ENCODE results near the gene ZNF346.
A peak's percentile ranks its signal among the peaks of the same experiment; 100 is the strongest.

ZNF346 gene

GRCh38 chr5:177113566-177114424, 91.3 kb downstream of the ZNF346 start:
- peak; percentile 61 for DNase-seq (ENCODE audit: low spot score)
- H3K4me3 Mint-ChIP-seq: no peak overlapping the region
- peaks cover 26% of the 10 kb centered on the region for H3K4me1 Mint-ChIP-seq (ENCODE audit: low read depth)
- no peaks in the 10 kb centered on the region for H3K27me3 Mint-ChIP-seq (ENCODE audit: low read depth)
- no peaks in the 10 kb centered on the region for H3K9me3 Mint-ChIP-seq
- peaks cover 2% of the 10 kb centered on the region for H3K36me3 Mint-ChIP-seq (ENCODE audit: low read depth)
- peak overlapping the region; percentile 44 for H3K27ac Mint-ChIP-seq

DNA sequence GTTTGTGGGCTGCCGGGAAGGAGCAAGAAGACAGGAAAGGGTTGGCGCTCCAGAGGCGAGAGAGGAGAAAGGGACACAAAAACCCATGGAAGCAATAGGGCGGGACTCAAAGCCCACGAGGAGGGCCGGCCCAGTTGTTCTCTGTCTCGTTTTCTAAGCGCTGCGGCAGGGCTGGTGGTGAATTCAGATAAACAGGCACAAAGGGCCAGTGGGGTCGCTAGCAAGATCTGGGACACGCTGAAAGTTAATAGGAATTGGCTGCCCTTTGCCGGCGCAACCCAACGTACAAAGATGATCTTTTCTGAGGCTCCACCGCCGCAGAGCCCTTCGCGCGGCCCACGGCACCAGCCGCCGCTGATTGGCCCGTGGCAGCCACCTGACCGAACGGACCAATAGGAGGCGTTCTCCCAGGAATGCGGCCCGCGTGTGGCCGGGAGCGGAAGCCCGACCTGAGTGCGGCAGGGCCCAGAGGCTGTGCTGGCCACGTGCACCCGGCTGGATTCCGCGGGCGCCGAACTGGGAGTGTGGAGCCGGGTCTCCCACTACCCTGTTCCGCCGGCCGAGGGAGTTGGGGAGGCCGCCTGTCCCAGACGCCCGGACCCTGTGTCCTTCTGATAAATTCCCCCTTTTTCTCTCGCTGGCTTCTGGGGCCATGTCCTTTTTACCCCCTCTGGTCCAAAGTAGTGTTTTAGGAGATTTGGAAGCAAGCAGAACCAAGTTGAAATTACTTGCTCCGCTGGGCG, 94.3 kb downstream of the ZNF346 start:
- H3K4me1 Mint-ChIP-seq (ENCODE audit: low read depth): peaks cover 23% of the 10 kb centered on the region
- H3K27ac Mint-ChIP-seq: peak overlapping the region; percentile 81
- H3K36me3 Mint-ChIP-seq (ENCODE audit: low read depth): peaks cover 2% of the 10 kb centered on the region
- H3K27me3 Mint-ChIP-seq (ENCODE audit: low read depth): no peaks in the 10 kb centered on the region
- peak overlapping the region; percentile 72 for H3K4me3 Mint-ChIP-seq
- H3K9me3 Mint-ChIP-seq: no peaks in the 10 kb centered on the region
- peak; percentile 82 for DNase-seq (ENCODE audit: low spot score)

DNA sequence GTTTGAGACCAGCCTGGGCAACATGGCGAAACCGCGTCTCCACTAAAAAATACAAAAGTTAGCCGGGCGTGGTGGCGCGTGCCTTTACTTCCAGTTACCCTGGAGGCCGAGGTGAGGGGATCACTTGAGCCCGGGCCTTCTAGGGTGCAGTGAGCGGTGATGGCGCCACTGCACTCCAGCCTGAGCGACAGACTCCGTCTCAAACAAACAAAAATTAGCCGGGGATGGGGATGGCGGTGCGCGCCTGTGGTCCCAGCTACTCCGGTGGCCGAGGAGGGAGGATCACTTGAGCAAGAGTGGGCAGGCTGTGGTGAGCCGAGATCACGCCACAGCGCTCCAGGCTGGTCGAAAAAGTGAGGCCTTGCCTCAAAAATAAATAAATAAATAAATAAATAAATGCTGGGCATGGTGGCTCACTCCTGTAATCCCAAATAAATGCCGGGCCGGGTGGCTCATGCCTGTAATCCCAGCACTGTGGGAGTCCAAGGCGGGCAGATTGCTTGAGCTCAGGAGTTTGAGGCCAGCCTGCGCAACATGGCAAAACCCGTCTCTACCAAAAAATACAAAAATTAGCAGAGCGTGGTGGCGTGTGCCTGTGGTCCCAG, 95.0 kb downstream of the ZNF346 start:
- Mint-ChIP-seq H3K9me3 (no peaks in the 10 kb centered on the region), H3K4me1 (ENCODE audit: low read depth) (peaks cover 20% of the 10 kb centered on the region), H3K27me3 (ENCODE audit: low read depth) (no peaks in the 10 kb centered on the region), H3K27ac (no peak overlapping the region), H3K4me3 (no peak overlapping the region), H3K36me3 (ENCODE audit: low read depth) (peaks cover 2% of the 10 kb centered on the region)
- DNase-seq (ENCODE audit: low spot score): no peak

DNA sequence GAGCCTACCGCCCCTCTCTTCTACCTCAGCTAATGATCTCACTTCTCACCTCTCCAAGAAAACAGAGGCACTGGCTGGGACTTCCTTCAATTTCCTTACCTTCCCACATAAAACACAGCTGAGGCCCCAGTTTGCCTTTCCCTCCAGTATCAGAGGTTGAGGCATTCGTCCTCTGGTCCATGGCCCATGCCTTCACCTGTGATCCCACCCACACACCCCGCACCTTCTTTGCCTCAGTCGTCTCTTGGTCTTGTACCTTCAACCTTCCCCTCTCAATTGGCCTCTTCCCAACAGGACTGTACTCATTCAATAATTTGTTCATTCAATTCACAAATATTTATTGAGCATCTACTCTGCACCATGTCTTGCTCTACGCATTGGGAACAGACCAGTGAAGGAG, 100.1 kb downstream of the ZNF346 start:
- H3K4me3 Mint-ChIP-seq: no peak overlapping the region
- peaks cover 1% of the 10 kb centered on the region for H3K4me1 Mint-ChIP-seq (ENCODE audit: low read depth)
- no peaks in the 10 kb centered on the region for H3K36me3 Mint-ChIP-seq (ENCODE audit: low read depth)
- no peaks in the 10 kb centered on the region for H3K9me3 Mint-ChIP-seq
- DNase-seq (ENCODE audit: low spot score): no peak
- no peaks in the 10 kb centered on the region for H3K27me3 Mint-ChIP-seq (ENCODE audit: low read depth)
- no peak overlapping the region for H3K27ac Mint-ChIP-seq

DNA sequence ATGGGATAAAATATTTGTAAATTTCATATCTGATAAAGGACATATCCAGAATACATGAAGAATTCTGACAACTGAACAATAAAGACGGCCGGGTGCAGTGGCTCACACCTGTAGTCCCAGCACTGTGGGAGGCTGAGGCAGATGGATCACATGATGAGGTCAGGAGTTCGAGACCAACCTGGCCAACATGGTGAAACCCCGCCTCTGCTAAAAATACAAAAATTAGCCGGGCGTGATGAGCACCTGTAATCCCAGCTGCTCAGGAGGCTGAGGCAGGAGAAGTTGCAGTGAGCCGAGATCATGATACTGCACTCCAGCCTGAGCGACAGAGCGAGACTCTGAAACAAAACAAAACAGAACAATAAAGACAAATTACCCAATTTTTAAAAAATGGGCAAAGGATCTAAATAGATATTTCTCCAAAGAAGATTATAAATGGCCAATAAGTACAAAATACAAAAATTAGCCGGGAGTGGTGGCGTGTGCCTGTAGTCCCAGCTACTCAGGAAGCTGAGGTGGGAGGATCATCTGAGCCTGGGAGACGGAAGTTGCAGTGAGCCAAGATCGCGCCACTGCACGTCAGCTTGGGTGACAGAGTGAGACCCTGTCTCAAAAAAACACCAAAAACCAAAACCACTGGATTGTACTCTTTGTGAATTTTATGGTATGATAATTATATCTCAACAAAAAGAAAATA, 101.4 kb downstream of the ZNF346 start:
- Mint-ChIP-seq H3K36me3 (ENCODE audit: low read depth) (no peaks in the 10 kb centered on the region), H3K27ac (no peak overlapping the region), H3K4me3 (no peak overlapping the region), H3K27me3 (ENCODE audit: low read depth) (no peaks in the 10 kb centered on the region), H3K4me1 (ENCODE audit: low read depth) (peaks cover 8% of the 10 kb centered on the region), H3K9me3 (no peaks in the 10 kb centered on the region)
- no peak for DNase-seq (ENCODE audit: low spot score)

GRCh38 chr5:177124486-177124991, 102.0 kb downstream of the ZNF346 start:
- Mint-ChIP-seq H3K4me1 (ENCODE audit: low read depth) (peaks cover 14% of the 10 kb centered on the region), H3K27ac (no peak overlapping the region), H3K27me3 (ENCODE audit: low read depth) (no peaks in the 10 kb centered on the region), H3K4me3 (no peak overlapping the region), H3K9me3 (no peaks in the 10 kb centered on the region), H3K36me3 (ENCODE audit: low read depth) (no peaks in the 10 kb centered on the region)
- no peak for DNase-seq (ENCODE audit: low spot score)

DNA sequence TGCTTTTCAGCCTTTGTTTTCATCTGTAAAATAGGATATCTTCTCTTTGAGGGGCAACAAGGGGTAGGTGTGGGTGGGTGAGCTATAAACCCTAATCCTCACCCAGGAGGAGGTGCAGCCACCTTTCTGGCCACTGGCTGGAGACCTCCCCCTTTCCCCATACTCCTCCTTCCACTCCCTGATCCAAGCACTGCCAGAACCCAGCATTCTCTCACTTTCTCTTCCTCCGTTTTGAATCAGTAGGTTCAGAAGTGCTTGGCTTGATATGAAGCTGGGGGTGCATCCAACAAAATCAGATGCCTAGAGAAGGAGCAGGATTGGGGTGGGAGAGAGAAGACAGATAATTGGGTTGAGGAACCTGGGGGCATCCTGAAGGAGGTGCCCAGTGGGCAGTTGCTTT, 104.3 kb downstream of the ZNF346 start:
- no peaks in the 10 kb centered on the region for H3K9me3 Mint-ChIP-seq
- H3K4me3 Mint-ChIP-seq: no peak overlapping the region
- H3K27me3 Mint-ChIP-seq (ENCODE audit: low read depth): no peaks in the 10 kb centered on the region
- DNase-seq (ENCODE audit: low spot score): no peak
- peaks cover 22% of the 10 kb centered on the region for H3K4me1 Mint-ChIP-seq (ENCODE audit: low read depth)
- no peak overlapping the region for H3K27ac Mint-ChIP-seq
- H3K36me3 Mint-ChIP-seq (ENCODE audit: low read depth): no peaks in the 10 kb centered on the region

DNA sequence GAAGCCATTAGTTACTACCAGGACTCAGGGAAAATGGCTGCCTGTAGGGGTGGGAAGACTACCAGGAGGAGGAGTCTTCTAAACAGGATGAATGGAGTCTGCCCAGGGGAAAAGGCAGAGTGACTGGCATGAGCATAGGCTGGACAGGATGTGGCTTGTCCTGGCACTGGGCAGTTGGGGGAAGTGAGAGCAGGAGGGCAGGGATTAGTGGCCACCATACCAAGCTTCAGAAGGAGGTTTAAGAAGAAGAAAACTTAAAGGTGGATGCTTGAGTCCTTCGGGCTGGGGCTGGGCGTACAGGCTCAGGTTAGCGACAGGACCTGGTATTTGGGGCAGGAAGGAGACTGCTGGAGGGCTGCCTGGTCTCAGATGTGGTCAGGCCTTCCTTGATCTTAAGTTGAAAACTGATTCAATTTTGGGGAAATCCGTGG, 106.1 kb downstream of the ZNF346 start:
- Mint-ChIP-seq H3K4me1 (ENCODE audit: low read depth) (peaks cover 22% of the 10 kb centered on the region), H3K4me3 (peak overlapping the region; percentile 49), H3K36me3 (ENCODE audit: low read depth) (no peaks in the 10 kb centered on the region), H3K9me3 (no peaks in the 10 kb centered on the region), H3K27ac (peak overlapping the region; percentile 57), H3K27me3 (ENCODE audit: low read depth) (no peaks in the 10 kb centered on the region)
- DNase-seq (ENCODE audit: low spot score): no peak

GRCh38 chr5:177130211-177131018, 107.9 kb downstream of the ZNF346 start:
- Mint-ChIP-seq H3K4me1 (ENCODE audit: low read depth) (peaks cover 24% of the 10 kb centered on the region), H3K27me3 (ENCODE audit: low read depth) (no peaks in the 10 kb centered on the region), H3K9me3 (no peaks in the 10 kb centered on the region), H3K27ac (no peak overlapping the region), H3K4me3 (no peak overlapping the region), H3K36me3 (ENCODE audit: low read depth) (peaks cover 10% of the 10 kb centered on the region)
- no peak for DNase-seq (ENCODE audit: low spot score)

Data from T-helper 2 cell treated with Interferon-gamma antibody and Interleukin-4, amounts not matched to agents 5 μg/mL and 100 μg/mL, for 36 hours (primary cell).